Panc1 (cell line): ENCODE measurements around the gene ELANE. TPM values are rescaled to one million over a fixed set of nuclear protein-coding genes. Genes with fewer than 3 reads are reported as not detected.

ENCODE experiments used
- ATAC-seq: fragments of 200-7000 bp; cut with Tn5 transposase; 2 replicates; pipeline ENCODE4 v1.9.1; 2020; ENCODE audit warnings: mild to moderate bottlenecking, moderate library complexity
- BruUV-seq: library from RNA; stranded (reverse); fragments of 400-500 nt; replicated peaks from 2 replicates; lab custom pipeline; 2021; lab: Mats Ljungman, UMichigan
- CTCF ChIA-PET: fragments of 300-600 bp; sonication (Branson Sonifier 250); formaldehyde crosslinking; loops from one replicate; lab custom pipeline; 2022; ENCODE audit warnings: antibody characterized with exemption; lab: Charles Lee
- POLR2A ChIA-PET: fragments of 300-600 bp; sonication (Branson Sonifier 250); formaldehyde crosslinking; loops from one replicate; lab custom pipeline; 2022; ENCODE audit warnings: antibody characterized with exemption; lab: Charles Lee
- DNase-seq: peaks from one replicate; pipeline ENCODE4 v3.0.0-alpha.2; 2010; ENCODE audit warnings: low read depth, low spot score
- H3K27ac ChIP-seq: 2 replicates; pipeline ENCODE4 v1.5.1; 2011; ENCODE audit warnings: mild to moderate bottlenecking, low read length, inconsistent platforms
- H3K27me3 ChIP-seq: fragments of 200-500 bp; sonication (Bioruptor generic); 2 replicates; pipeline ENCODE4 v1.6.0; 2014; ENCODE audit warnings: low read length, inconsistent platforms; ENCODE audit not compliant: control insufficient read depth, insufficient read depth
- H3K36me3 ChIP-seq: fragments of 200-500 bp; sonication (Bioruptor generic); 2 replicates; pipeline ENCODE4 v1.5.1; 2014; ENCODE audit warnings: inconsistent platforms, mild to moderate bottlenecking, low read length, moderate library complexity; ENCODE audit not compliant: control insufficient read depth, insufficient read depth
- H3K4me1 ChIP-seq: 2 replicates; pipeline ENCODE4 v1.5.1; 2011; ENCODE audit warnings: inconsistent platforms, mild to moderate bottlenecking, low read length, moderate library complexity; ENCODE audit not compliant: control insufficient read depth, insufficient read depth
- H3K4me3 ChIP-seq, 2 experiments: 2 replicates each; pipeline ENCODE4 v1.5.1; 2011 to 2012; ENCODE audit warnings: low read depth in 2 of 2, low read length in 2 of 2, mild to moderate bottlenecking in 2 of 2, inconsistent platforms in 1 of 2, moderate library complexity in 1 of 2
- H3K9me3 ChIP-seq: fragments of 200-500 bp; sonication (Bioruptor generic); 2 replicates; pipeline ENCODE4 v1.5.1; 2014; ENCODE audit warnings: low read depth, mild to moderate bottlenecking, inconsistent platforms, low read length, moderate library complexity; ENCODE audit not compliant: control insufficient read depth, insufficient read depth
- POLR2AphosphoS5 ChIP-seq: IDR thresholded peaks from 2 replicates; pipeline ENCODE4 v1.6.1; 2012; ENCODE audit warnings: mild to moderate bottlenecking, low read depth, low read length, moderate library complexity
- SIN3A ChIP-seq: IDR thresholded peaks from 2 replicates; pipeline ENCODE4 v1.6.1; 2012; ENCODE audit warnings: low read depth, mild to moderate bottlenecking, low read length, moderate library complexity, borderline replicate concordance; ENCODE audit not compliant: insufficient read depth
- TCF7L2 ChIP-seq: IDR thresholded peaks from 2 replicates; pipeline ENCODE4 v1.6.1; 2011; ENCODE audit warnings: mild to moderate bottlenecking, low read depth, low read length, inconsistent platforms
- in situ Hi-C: cut with HindIII; loops from 2 replicates; pipeline ENCODE4 v1.10.0; 2016; ENCODE audit warnings: low sequenced_read_pairs, low pct_unique_long_range_greater_than_20kb
- intact Hi-C: fragments of 100-400 bp; cut with micrococcal nuclease; formaldehyde crosslinking; loops from one replicate; pipeline ENCODE4 v1.10.0; 2022; ENCODE audit not compliant: unreplicated experiment
- total RNA-seq: library from RNA; stranded (reverse); gene quantifications from one replicate; pipeline ENCODE4 v1.2.1, GENCODE V29; 2021; ENCODE audit not compliant: unreplicated experiment
- TF ChIP-seq, protein P1 (sequence below): fragments of 450-650 bp; IDR thresholded peaks from 2 replicates; pipeline ENCODE4 v1.5.1; 2017; ENCODE audit warnings: mild to moderate bottlenecking
- TF ChIP-seq, protein P2 (sequence below), 2 experiments: IDR thresholded peaks; 2 replicates each; pipeline ENCODE4 v1.6.1; 2011 to 2012; ENCODE audit warnings: low read depth in 2 of 2, control low read depth in 1 of 2, low read length in 1 of 2, mild to moderate bottlenecking in 1 of 2, moderate library complexity in 1 of 2; ENCODE audit not compliant: insufficient read depth in 1 of 2

The ELANE gene
- total RNA-seq, 1 experiment from 2014 or later: 0.57 TPM

DNA sequence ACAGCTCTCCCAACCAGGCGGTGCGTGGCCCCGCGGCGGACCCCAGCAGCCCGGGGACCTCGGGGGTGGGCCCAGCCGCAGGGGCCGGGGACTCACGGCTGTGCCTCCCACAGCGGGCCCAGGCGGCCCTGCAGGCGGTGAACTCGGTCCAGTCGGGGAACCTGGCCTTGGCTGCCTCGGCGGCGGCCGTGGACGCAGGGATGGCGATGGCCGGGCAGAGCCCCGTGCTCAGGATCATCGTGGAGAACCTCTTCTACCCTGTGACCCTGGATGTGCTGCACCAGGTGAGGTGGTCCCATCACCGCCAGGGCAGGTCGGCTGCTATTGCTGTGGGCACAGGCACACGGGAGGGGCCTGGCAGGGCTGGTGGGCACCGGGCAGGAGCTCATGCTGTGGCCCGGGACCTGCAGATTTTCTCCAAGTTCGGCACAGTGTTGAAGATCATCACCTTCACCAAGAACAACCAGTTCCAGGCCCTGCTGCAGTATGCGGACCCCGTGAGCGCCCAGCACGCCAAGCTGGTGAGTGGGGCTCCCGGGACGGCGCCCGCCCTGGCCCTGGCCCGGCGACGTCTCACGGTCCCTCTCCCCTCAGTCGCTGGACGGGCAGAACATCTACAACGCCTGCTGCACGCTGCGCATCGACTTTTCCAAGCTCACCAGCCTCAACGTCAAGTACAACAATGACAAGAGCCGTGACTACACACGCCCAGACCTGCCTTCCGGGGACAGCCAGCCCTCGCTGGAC lies 47.5 kb upstream of the ELANE start:
- no peaks in the 10 kb centered on the region for H3K27me3 ChIP-seq
- no peaks in the 10 kb centered on the region for H3K9me3 ChIP-seq
- TF ChIP-seq TCF7L2: no peak
- TF ChIP-seq, protein P1, sequence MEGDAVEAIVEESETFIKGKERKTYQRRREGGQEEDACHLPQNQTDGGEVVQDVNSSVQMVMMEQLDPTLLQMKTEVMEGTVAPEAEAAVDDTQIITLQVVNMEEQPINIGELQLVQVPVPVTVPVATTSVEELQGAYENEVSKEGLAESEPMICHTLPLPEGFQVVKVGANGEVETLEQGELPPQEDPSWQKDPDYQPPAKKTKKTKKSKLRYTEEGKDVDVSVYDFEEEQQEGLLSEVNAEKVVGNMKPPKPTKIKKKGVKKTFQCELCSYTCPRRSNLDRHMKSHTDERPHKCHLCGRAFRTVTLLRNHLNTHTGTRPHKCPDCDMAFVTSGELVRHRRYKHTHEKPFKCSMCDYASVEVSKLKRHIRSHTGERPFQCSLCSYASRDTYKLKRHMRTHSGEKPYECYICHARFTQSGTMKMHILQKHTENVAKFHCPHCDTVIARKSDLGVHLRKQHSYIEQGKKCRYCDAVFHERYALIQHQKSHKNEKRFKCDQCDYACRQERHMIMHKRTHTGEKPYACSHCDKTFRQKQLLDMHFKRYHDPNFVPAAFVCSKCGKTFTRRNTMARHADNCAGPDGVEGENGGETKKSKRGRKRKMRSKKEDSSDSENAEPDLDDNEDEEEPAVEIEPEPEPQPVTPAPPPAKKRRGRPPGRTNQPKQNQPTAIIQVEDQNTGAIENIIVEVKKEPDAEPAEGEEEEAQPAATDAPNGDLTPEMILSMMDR: no peak
- TF ChIP-seq SIN3A: no peak
- TF ChIP-seq, protein P2, sequence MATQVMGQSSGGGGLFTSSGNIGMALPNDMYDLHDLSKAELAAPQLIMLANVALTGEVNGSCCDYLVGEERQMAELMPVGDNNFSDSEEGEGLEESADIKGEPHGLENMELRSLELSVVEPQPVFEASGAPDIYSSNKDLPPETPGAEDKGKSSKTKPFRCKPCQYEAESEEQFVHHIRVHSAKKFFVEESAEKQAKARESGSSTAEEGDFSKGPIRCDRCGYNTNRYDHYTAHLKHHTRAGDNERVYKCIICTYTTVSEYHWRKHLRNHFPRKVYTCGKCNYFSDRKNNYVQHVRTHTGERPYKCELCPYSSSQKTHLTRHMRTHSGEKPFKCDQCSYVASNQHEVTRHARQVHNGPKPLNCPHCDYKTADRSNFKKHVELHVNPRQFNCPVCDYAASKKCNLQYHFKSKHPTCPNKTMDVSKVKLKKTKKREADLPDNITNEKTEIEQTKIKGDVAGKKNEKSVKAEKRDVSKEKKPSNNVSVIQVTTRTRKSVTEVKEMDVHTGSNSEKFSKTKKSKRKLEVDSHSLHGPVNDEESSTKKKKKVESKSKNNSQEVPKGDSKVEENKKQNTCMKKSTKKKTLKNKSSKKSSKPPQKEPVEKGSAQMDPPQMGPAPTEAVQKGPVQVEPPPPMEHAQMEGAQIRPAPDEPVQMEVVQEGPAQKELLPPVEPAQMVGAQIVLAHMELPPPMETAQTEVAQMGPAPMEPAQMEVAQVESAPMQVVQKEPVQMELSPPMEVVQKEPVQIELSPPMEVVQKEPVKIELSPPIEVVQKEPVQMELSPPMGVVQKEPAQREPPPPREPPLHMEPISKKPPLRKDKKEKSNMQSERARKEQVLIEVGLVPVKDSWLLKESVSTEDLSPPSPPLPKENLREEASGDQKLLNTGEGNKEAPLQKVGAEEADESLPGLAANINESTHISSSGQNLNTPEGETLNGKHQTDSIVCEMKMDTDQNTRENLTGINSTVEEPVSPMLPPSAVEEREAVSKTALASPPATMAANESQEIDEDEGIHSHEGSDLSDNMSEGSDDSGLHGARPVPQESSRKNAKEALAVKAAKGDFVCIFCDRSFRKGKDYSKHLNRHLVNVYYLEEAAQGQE (IDR thresholded peaks at IDR 0.05; ENCODE audit: insufficient read depth in 1 of 2, low read depth in 2 of 2, low read length in 1 of 2): no peak
- TF ChIP-seq POLR2AphosphoS5: no peak
- no TSS peak for BruUV-seq
- in situ Hi-C loops: no loop called here
- intact Hi-C loops: no loop called here
- no peak overlapping the region for H3K4me3 ChIP-seq
- CTCF ChIA-PET: no interaction called here
- no peak overlapping the region for H3K27ac ChIP-seq
- DNase-seq (no peak), ATAC-seq (no peak)
- POLR2A ChIA-PET: interaction anchor here (0.5 kb wide), 1 partner anchor 12 kb away, joined by 3 read pairs; no protein-coding TSS in a partner anchor
- H3K4me1 ChIP-seq: peaks cover 18% of the 10 kb centered on the region
- H3K36me3 ChIP-seq: peaks cover 15% of the 10 kb centered on the region

GRCh38 chr19:805166-805551 lies 46.9 kb upstream of the ELANE start:
- BruUV-seq: no TSS peak
- CTCF ChIA-PET: no interaction called here

More at GRCh38 chr19:805166-805551, 46.9 kb upstream of the ELANE start:
- peaks cover 14% of the 10 kb centered on the region for H3K36me3 ChIP-seq
- ATAC-seq: no peak
- in situ Hi-C loops: no loop called here
- no peak overlapping the region for H3K27ac ChIP-seq
- no peaks in the 10 kb centered on the region for H3K9me3 ChIP-seq
- POLR2A ChIA-PET: interaction anchor here (0.5 kb wide), 1 partner anchor 12 kb away, joined by 3 read pairs; no protein-coding TSS in a partner anchor
- no peaks in the 10 kb centered on the region for H3K27me3 ChIP-seq
- intact Hi-C loops: no loop called here
- TF ChIP-seq, protein P1: no peak
- TF ChIP-seq TCF7L2 (no peak), SIN3A (no peak), POLR2AphosphoS5 (no peak; the same call in 1 of the 2 replicates)
- TF ChIP-seq, protein P2 (IDR thresholded peaks at IDR 0.05; ENCODE audit: insufficient read depth in 1 of 2, low read depth in 2 of 2, low read length in 1 of 2): no peak
- peaks cover 17% of the 10 kb centered on the region for H3K4me1 ChIP-seq
- H3K4me3 ChIP-seq: no peak overlapping the region
- no peak for DNase-seq
